GM18873 (cell line): ENCODE data around the gene STARD13.
A peak's percentile ranks its signal among the peaks of the same experiment; 100 is the strongest.

Source experiments
- ATAC-seq: cut with Tn5 transposase; IDR thresholded peaks from one replicate; pipeline ENCODE4 v1.9.1; 2021; ENCODE audit warnings: mild to moderate bottlenecking, moderate library complexity, moderate number of reproducible peaks; ENCODE audit not compliant: unreplicated experiment, low FRiP score

The STARD13 gene

GRCh38 chr13:33070713-33071112 lies 214.8 kb downstream of the STARD13 start:
- ATAC-seq, result no peak

DNA sequence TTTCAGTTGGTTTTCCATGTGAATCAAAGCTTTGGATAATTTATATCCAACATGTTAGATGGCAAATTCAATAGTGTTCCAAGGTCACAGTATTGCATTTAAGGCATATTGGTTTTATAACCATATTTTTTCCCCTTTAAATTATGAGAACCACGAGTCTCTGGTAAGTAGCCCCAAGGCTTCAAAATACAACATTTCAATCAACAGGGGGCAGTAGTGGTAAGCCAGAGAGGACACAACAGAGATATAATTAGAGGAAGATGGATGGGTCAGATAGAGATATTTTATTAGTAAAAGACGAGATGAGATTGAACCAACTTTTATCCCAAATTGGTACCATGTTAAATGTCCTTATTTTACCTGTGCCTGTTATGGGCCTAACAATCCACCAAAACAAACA lies 216.2 kb downstream of the STARD13 start:
- no peak for ATAC-seq

DNA sequence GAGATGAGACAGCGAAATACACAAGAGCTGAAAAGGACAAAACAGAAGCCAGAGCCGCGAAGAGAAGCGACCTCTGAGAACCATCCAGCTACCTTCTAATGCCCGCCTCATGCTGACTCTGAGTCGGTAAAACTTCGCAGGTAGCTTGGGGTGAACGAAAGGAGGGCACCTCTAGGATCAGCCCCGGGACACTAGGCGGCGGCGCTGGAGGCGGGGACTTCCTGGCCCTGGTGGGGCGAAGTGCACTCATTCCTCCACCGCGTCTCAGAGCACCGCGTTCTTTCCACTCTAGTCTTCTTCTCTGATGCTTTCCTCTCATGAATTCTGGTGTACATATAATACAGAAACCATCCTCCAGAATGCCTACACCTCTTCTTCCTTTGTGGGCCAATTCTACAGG lies 219.2 kb downstream of the STARD13 start:
- no peak for ATAC-seq

- no peak for ATAC-seq
Observed at GRCh38 chr13:33060815-33061214, 224.7 kb downstream of the STARD13 start.

DNA sequence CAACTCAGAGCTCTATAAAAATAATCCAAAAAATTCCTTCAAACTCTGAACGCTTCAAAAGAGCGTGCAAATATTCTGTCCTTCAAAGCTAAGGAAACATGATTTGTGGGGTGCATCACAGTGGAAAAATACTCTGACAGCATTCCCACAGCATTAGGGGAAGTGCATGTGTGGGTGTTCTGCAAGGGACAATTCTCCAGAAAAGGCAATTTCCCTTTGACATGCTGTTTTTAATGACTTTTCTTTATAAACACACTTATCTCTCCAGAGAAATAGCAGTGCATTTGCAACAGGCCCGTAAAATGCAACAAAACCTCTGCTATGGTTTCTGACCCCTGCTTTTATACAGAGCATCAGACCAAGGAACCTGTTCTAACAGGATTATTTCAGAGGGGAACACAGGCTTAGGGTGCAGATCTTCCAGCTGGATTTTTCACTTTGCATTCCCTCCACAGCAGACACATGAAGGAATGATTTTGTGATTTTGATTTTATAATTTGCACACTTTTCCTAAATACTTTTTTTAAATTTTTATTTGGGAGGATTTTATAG lies 226.7 kb downstream of the STARD13 start:
- no peak for ATAC-seq

- peak; percentile 56 for ATAC-seq
Observed at GRCh38 chr13:33057019-33057780, 228.4 kb downstream of the STARD13 start.

DNA sequence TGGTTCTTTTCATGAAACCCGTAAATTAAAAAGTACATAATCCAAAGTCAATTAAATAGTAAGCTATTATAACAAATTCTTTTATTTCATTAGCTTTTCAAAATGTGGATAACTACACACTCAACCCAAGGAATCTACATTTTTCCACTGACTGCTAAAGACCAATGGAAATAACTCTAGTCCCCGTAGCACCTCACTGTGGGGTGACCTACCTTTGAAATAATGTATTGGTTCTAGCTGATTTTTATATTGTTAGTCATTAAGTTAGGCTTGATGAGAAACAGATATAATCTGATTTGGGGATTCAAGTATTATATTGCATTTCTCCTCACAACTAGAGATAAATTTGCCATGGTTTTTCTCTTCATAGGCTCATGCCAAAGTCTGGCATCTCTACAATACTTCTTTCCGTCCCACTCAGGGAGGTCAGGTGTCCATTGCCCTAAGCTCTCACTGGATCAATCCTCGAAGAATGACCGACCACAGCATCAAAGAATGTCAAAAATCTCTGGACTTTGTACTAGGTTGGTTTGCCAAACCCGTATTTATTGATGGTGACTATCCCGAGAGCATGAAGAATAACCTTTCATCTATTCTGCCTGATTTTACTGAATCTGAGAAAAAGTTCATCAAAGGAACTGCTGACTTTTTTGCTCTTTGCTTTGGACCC lies 232.0 kb downstream of the STARD13 start:
- no peak for ATAC-seq
